ENCODE data around the gene TMA16.
"Not testable (repeated sequence)": the region's sequence is repeated elsewhere in the genome, so short reads cannot be mapped to it uniquely, and the experiment has no call there.

TMA16 gene

DNA sequence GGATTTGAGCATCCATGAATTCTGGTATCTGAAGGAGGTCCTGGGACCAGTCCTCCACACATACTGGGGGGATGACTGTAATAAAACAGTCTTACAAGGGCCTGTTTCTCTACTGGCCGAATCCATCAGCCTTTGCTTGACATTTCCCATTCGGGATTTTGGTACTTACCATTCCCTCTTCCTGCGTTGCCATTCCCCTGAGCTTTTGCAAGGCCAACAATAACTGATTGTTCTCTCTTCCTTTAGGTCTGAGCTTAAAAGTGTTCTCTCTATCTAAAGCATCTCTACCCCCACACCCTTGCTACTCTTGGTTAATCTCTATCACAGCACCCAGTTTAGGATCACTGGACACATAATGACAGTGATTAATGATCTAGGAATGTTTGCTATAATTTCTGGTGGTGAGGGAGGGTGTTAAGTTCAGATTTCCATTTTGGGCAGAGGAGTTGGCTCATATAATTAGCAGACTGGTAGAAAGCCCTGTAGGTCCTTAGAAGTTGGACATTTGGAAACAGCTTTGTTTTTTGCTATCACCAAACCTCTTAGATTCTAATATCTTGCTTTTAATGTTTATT is 29.4 kb downstream of the TMA16 start:
- DNase-seq, result no peak

- DNase-seq, result no peak
Measured at GRCh38 chr4:163525982-163526381, 31.5 kb downstream of the TMA16 start.

DNA sequence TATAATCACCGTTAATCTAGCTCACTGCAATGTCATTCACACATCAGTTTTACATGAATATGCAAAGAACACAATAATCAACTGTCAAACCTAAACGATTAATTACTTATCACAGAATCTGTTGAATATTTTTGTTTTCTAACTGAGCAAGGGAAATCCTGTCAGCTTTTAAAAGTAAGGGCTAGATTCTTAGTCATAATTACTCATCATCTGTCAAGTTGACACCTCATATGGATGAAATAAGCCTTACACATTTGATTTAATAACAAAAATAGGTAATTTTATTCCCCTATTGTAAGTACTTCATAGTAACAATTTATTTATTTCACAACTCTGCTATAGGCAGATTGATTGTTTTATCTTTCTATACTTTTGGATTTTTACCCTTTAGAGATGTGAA is 32.7 kb downstream of the TMA16 start:
- DNase-seq, result no peak

DNA sequence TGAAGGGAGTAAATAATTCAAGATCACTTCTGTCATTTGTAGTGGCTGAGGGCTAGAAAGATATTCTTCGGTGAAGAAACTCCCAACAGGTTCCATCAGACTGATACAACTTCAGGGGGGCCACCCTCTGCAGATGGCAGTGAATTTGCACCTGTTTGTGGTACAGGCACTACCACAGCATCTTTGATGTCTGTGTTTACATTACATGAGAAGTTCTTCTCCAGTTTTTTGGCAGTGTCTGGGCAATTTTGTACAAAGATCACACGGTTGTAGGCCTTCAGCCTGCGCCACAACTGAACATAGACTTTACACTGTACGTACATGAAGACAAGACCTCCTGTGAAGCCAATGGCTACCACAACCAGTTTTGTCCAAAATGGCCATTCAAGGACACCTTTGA is 34.2 kb downstream of the TMA16 start:
- DNase-seq, result no peak

- no peak for DNase-seq
Measured at GRCh38 chr4:163534056-163534455, 39.6 kb downstream of the TMA16 start.

DNA sequence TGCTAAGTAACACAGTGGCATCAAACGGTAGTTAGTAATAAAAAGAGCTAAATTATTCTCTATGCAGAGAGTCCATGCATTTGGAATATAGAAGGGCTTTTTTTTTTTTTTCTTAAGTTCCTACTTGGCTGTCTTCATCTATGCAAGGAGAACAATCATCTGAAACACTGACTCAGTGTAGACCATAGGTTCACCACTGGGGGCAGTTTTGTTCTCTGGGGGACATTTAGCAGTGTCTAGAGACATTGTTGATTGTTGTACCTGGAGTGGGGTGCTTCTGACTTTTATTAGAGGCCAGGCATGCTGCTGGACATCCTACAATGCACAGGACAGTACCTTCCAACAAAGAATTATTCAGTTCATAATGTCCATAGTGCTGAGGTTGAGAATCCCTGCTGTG is 41.2 kb downstream of the TMA16 start:
- DNase-seq, result no peak

- DNase-seq, result no peak
Measured at GRCh38 chr4:163536091-163536490, 41.6 kb downstream of the TMA16 start.

- DNase-seq, result no peak
Measured at GRCh38 chr4:163537114-163537513, 42.6 kb downstream of the TMA16 start.

DNA sequence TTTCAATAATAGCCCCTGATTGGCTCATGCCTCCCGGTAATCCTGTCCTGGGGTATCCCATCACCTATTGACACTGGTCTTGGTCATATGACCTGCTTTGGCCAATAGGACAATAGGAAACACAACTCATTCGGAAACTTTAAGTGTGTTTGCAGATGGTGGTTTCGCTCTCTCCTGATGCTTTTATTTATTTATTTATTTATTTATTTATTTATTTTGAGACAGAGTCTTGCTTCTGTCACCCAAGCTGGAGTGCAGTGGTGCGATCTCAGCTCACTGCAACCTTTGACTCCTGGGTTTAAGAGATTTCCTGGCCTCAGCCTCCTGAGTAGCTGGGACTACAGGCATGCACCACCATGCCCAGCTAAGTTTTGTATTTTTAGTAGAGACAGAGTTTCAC is 44.3 kb downstream of the TMA16 start:
- not testable (repeated sequence) for DNase-seq

GRCh38 chr4:163540448-163540847 is 46.0 kb downstream of the TMA16 start:
- DNase-seq, result no peak

DNA sequence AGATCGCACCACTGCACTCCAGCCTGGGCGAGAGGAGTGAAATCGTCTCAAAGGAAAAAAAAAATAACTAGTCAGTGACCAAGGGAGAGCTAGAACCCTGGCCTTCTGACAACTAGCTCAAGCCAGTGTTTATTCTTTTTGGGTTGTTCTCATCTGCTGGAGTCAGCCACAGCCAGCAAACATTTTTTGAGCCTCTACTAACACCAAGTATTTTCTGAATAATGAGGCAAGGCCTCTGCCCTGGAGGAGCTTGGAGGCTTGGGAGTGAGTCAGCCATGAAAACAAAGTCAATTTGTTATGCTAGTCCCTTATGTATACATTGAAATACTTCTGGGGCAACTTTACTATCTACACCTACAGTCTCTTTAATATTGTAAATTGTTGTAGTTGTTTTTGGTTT is 46.5 kb downstream of the TMA16 start:
- no peak for DNase-seq

DNA sequence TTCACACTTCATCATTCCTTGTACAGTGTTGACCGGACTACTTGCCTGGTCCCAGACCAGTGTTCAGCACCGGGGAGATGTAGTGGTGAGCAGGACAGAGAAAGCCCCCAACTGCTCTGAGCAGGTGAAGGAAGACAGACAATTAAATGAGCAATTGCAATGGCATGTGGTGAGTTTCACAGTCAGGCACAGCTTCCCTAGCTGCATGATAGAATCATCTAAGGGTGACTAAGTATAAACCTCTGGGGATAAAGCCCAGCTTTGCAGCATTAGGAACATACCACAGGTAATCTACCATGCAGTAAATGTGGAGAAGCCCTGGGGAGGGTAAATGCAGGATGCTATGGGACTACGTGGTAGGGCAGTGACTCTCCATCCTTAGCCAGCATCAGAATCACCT is 47.8 kb downstream of the TMA16 start:
- DNase-seq, result no peak

GRCh38 chr4:163544407-163545038 is 50.0 kb downstream of the TMA16 start:
- peak; percentile 3 for DNase-seq

GRCh38 chr4:163548481-163549243 is 54.2 kb downstream of the TMA16 start:
- peak; percentile 31 for DNase-seq

- DNase-seq, result peak; percentile 64
Measured at GRCh38 chr4:163550869-163551267, 56.4 kb downstream of the TMA16 start.

GRCh38 chr4:163553146-163553545 is 58.7 kb downstream of the TMA16 start:
- DNase-seq, result no peak

GRCh38 chr4:163554870-163555465 is 60.5 kb downstream of the TMA16 start:
- peak; percentile 10 for DNase-seq

DNA sequence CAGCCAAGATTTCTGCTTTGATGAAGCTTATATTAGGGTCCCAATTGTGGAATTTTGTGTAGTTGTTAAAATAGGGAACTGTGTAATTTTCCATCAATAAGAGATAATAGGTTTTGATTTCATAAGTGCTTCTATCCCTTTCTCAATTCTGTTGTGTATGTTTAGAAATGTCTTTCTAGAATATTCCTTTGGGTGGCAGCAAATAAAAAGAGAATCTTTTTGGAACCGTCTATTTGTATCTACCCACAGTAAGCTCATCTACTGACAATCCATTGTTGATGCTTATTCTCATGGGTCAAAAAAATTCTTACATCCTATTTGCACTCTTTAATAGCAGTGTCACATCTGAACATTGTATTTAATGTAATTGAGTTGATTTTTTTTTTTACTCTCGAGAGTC is 61.7 kb downstream of the TMA16 start:
- peak; percentile 11 for DNase-seq

GRCh38 chr4:163556650-163557391 is 62.3 kb downstream of the TMA16 start:
- DNase-seq, result no peak

GRCh38 chr4:163558539-163559044 is 64.1 kb downstream of the TMA16 start:
- DNase-seq, result no peak

- no peak for DNase-seq
Measured at GRCh38 chr4:163562496-163562895, 68.0 kb downstream of the TMA16 start.

- no peak for DNase-seq
Measured at GRCh38 chr4:163563592-163563991, 69.1 kb downstream of the TMA16 start.

DNA sequence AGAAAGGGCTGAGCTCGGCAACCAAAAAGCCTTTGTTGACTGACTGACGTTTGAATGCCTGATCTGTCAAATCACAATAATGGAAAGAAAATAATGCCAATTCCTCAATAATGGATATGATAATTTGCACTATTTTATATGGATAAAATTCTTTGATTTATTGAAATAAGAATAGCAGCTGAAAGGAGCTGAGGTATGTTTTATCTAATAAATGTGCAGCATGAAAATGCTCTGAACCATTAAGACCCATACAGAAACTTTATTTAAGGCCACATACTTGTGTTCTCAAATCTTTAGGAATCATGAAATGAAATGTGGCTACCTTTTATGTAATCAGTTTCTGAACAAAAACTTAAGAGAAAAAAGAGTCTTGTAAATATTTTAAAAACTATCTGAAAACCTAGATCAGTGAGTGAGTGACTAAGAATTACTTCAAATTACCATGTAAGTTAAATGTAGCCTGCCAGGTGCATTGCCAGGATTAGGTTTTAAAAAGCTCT is 69.8 kb downstream of the TMA16 start:
- DNase-seq, result no peak

Data from NCI-H526 treated with DMSO at 0.1 percent for 48 hours (cell line).